Measurements from ENCODE around the gene E2F6. TPM values are rescaled to one million over a fixed set of nuclear protein-coding genes. Genes with fewer than 3 reads are reported as not detected.
A peak's percentile ranks its signal among the peaks of the same experiment; 100 is the strongest.

The E2F6 gene
- total RNA-seq, 1 experiment from 2014 or later: 16.1 TPM

DNA sequence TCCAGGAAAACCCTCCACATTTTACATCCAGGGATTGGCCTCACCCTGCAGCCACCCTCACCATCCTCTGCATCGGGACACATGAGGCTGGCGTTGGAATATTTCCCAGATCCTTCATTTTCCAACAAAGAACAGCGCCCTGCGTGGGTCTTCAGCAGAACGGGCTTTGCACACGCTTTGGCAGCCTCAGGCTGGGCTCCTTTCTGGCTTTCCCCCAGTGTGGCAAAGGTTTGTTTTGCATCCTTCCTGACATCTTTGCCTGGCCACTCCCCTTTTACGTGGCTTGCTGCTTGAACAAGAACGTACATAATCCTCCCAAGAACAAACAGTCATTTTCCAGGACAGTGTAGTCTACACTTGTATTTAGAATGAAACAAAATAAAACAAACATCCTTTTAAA is 42.3 kb upstream of the E2F6 start:
- Mint-ChIP-seq H3K27me3 (ENCODE audit: insufficient read depth, unreplicated experiment) (no peaks in the 10 kb centered on the region), H3K4me1 (ENCODE audit: insufficient read depth, unreplicated experiment) (no peaks in the 10 kb centered on the region), H3K4me3 (ENCODE audit: unreplicated experiment) (no peak overlapping the region), H3K36me3 (ENCODE audit: insufficient read depth, unreplicated experiment) (no peaks in the 10 kb centered on the region), H3K9me3 (ENCODE audit: unreplicated experiment) (no peaks in the 10 kb centered on the region), H3K27ac (ENCODE audit: low read depth, unreplicated experiment) (no peak overlapping the region)
- POLR2A ChIA-PET: no interaction called here
- no peak for DNase-seq (ENCODE audit: unreplicated experiment)
- no TSS peak for BruUV-seq (replicated peaks)
- CTCF ChIA-PET: interaction anchor here (1.3 kb wide), 1 partner anchor 75 kb away, joined by 3 read pairs; no protein-coding TSS in a partner anchor
- intact Hi-C loops (cut with micrococcal nuclease): no loop called here
- TF ChIP-seq, protein P1, sequence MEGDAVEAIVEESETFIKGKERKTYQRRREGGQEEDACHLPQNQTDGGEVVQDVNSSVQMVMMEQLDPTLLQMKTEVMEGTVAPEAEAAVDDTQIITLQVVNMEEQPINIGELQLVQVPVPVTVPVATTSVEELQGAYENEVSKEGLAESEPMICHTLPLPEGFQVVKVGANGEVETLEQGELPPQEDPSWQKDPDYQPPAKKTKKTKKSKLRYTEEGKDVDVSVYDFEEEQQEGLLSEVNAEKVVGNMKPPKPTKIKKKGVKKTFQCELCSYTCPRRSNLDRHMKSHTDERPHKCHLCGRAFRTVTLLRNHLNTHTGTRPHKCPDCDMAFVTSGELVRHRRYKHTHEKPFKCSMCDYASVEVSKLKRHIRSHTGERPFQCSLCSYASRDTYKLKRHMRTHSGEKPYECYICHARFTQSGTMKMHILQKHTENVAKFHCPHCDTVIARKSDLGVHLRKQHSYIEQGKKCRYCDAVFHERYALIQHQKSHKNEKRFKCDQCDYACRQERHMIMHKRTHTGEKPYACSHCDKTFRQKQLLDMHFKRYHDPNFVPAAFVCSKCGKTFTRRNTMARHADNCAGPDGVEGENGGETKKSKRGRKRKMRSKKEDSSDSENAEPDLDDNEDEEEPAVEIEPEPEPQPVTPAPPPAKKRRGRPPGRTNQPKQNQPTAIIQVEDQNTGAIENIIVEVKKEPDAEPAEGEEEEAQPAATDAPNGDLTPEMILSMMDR (IDR thresholded peaks at IDR 0.05; ENCODE audit: unreplicated experiment): no peak

DNA sequence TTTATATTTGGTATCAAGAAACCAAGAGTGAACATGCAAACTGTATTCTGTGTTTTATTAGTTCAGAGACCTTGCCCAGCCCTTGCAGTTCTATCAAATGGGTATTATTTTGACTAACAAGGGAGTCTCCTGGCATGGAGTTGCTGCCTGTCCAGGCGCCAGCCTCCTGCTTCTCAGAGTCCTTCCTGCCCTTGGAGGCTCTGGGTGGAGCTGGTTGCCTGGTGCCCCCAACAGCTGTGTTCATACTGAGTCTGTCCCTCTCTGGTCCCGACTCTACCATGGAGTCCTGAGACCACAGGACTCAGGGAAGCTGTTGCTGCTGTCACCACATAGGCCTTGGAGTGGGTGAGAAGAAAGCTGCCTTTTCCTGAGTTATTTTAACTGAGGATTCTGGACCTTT is 41.6 kb upstream of the E2F6 start:
- no peak overlapping the region for H3K4me3 Mint-ChIP-seq (ENCODE audit: unreplicated experiment)
- no peaks in the 10 kb centered on the region for H3K4me1 Mint-ChIP-seq (ENCODE audit: insufficient read depth, unreplicated experiment)
- TF ChIP-seq, protein P1 (IDR thresholded peaks at IDR 0.05; ENCODE audit: unreplicated experiment): no peak
- ChIA-PET CTCF (interaction anchor here (1.3 kb wide), 1 partner anchor 76 kb away, joined by 3 read pairs; no protein-coding TSS in a partner anchor), POLR2A (no interaction called here)
- H3K36me3 Mint-ChIP-seq (ENCODE audit: insufficient read depth, unreplicated experiment): no peaks in the 10 kb centered on the region
- intact Hi-C loops (cut with micrococcal nuclease): no loop called here
- no peaks in the 10 kb centered on the region for H3K27me3 Mint-ChIP-seq (ENCODE audit: insufficient read depth, unreplicated experiment)
- no peak overlapping the region for H3K27ac Mint-ChIP-seq (ENCODE audit: low read depth, unreplicated experiment)
- H3K9me3 Mint-ChIP-seq (ENCODE audit: unreplicated experiment): no peaks in the 10 kb centered on the region
- no TSS peak for BruUV-seq (replicated peaks)
- no peak for DNase-seq (ENCODE audit: unreplicated experiment)

DNA sequence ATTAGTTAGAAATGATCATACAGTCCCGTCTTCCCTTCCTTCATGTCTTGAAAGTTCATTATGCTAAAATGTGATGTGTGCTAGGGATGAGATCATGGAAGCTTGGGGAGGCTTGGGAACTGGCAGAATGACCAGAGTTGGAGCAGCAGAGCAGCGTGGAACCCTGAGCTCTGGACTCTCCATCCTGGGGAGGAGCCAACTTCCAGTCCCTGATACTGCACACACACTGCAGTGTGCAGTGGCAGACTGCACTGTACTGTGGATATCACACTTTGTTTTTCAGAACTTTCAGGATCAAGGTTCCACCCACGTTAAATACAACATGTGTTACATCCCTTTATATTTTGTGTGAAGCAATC is 40.6 kb upstream of the E2F6 start:
- BruUV-seq (replicated peaks): no TSS peak
- no peak overlapping the region for H3K4me3 Mint-ChIP-seq (ENCODE audit: unreplicated experiment)
- no peaks in the 10 kb centered on the region for H3K27me3 Mint-ChIP-seq (ENCODE audit: insufficient read depth, unreplicated experiment)
- no peaks in the 10 kb centered on the region for H3K4me1 Mint-ChIP-seq (ENCODE audit: insufficient read depth, unreplicated experiment)
- TF ChIP-seq, protein P1 (IDR thresholded peaks at IDR 0.05; ENCODE audit: unreplicated experiment): no peak
- H3K27ac Mint-ChIP-seq (ENCODE audit: low read depth, unreplicated experiment): no peak overlapping the region
- H3K36me3 Mint-ChIP-seq (ENCODE audit: insufficient read depth, unreplicated experiment): no peaks in the 10 kb centered on the region
- ChIA-PET CTCF (interaction anchor here (0.6 to 1.2 kb wide), 4 partner anchors 28 to 670 kb away, joined by 3 read pairs; no protein-coding TSS in a partner anchor), POLR2A (no interaction called here)
- intact Hi-C loops (cut with micrococcal nuclease): no loop called here
- no peaks in the 10 kb centered on the region for H3K9me3 Mint-ChIP-seq (ENCODE audit: unreplicated experiment)
- no peak for DNase-seq (ENCODE audit: unreplicated experiment)

DNA sequence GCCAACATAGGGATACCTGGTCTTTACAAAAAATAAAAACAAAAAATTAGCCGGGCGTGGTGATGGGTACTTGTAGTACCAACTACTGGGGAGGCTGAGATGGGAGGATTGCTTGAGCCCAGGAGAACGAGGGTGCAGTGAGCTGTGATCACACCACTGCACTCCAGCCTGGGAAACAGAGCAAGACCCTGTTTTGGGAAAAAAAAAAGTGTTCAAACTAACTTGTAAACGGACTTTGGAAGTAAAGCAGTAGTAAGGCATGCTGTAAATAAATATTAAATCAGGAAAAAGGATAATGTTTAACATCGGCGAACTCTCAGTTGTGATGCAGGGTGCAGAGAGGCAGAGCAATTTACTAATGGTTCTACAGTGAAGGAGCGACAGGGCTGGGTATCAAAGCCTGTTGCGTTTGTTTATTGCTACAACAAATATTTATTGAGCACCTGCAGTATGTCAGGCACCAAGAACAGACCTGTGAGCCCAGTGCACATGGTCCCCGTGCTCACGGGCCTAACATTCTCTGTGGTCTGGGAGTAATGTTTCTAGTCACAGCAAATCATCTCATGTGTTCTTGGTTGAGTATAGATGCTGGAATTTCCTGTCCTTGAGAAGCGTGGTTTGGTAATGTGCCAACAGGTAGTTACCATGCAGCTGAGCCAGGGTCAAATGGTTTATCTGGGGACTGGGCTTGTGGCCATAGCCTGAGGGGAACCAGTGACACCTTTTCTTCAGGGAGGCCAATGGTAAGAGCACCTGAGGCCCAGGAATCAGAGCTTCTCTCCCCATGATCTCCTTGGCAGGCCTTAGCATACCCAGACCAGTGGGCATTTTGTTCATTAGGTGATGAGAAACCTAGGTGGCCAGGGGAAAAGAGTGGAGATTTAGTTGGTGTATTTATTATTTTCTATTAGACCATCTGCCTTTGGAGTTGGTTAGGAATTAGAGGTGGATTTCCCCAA is 40.0 kb upstream of the E2F6 start:
- no peaks in the 10 kb centered on the region for H3K9me3 Mint-ChIP-seq (ENCODE audit: unreplicated experiment)
- no peaks in the 10 kb centered on the region for H3K36me3 Mint-ChIP-seq (ENCODE audit: insufficient read depth, unreplicated experiment)
- no peaks in the 10 kb centered on the region for H3K27me3 Mint-ChIP-seq (ENCODE audit: insufficient read depth, unreplicated experiment)
- intact Hi-C loops (cut with micrococcal nuclease): no loop called here
- TF ChIP-seq, protein P1 (IDR thresholded peaks at IDR 0.05; ENCODE audit: unreplicated experiment): no peak
- ChIA-PET CTCF (interaction anchor here (1.0 to 1.2 kb wide), 4 partner anchors 18 to 77 kb away, joined by 3 read pairs; no protein-coding TSS in a partner anchor), POLR2A (no interaction called here)
- DNase-seq (ENCODE audit: unreplicated experiment): peak; percentile 57
- no TSS peak for BruUV-seq (replicated peaks)
- H3K4me1 Mint-ChIP-seq (ENCODE audit: insufficient read depth, unreplicated experiment): no peaks in the 10 kb centered on the region
- no peak overlapping the region for H3K27ac Mint-ChIP-seq (ENCODE audit: low read depth, unreplicated experiment)
- H3K4me3 Mint-ChIP-seq (ENCODE audit: unreplicated experiment): no peak overlapping the region
